ENCODE data around the gene SPIN1. TPM values are rescaled to one million over a fixed set of nuclear protein-coding genes. Genes with fewer than 3 reads are reported as not detected.

The SPIN1 gene
- polyA plus RNA-seq, 3 donors, result 11.0 to 14.0 (median 11.3) TPM

DNA sequence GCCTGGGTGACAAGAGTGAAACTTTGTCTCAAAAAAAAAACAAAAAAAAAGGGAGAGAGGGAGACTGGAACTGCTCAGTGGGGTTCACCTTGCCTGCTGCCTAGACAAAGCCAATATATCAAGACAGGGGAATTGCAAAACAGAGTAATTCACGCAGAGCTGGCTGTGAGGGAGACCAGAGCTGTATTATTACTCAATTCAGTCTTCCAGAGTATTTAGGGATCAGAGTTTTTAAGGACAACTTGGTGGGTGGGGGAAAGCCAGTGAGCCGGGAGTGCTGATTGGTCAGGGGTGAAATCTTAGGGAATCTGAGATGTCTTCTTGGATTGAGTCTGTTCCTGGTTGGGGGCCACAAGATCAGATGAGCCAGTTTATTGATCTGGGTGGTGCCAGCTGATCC is 25.6 kb upstream of the SPIN1 start:
- WGBS (ENCODE audit: insufficient coverage), result 100% methylated on average over 1 of the region's 2 CpGs
- TF ChIP-seq, protein P1, sequence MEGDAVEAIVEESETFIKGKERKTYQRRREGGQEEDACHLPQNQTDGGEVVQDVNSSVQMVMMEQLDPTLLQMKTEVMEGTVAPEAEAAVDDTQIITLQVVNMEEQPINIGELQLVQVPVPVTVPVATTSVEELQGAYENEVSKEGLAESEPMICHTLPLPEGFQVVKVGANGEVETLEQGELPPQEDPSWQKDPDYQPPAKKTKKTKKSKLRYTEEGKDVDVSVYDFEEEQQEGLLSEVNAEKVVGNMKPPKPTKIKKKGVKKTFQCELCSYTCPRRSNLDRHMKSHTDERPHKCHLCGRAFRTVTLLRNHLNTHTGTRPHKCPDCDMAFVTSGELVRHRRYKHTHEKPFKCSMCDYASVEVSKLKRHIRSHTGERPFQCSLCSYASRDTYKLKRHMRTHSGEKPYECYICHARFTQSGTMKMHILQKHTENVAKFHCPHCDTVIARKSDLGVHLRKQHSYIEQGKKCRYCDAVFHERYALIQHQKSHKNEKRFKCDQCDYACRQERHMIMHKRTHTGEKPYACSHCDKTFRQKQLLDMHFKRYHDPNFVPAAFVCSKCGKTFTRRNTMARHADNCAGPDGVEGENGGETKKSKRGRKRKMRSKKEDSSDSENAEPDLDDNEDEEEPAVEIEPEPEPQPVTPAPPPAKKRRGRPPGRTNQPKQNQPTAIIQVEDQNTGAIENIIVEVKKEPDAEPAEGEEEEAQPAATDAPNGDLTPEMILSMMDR (IDR thresholded peaks at IDR 0.05), result no peak
- no peaks in the 10 kb centered on the region for H3K36me3 Mint-ChIP-seq

DNA sequence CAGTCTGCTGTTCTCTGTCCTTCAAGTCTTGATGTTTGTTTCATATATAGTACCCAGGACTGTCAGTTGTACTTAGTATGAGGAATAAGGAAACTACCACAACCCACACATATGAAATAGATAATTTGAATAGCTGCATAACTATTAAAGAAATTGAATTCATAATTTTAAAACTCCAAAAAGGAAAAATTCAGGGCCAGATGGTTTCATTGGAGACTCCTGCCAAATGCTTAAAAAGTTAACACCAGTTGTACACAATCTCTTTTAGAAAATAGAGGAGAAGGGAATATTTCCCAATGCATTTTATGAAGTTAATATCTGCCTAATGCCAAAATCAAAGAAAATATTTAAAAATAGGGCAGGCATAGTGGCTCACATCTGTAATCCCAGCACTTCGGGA is 24.6 kb upstream of the SPIN1 start:
- H3K4me1 Mint-ChIP-seq, result no peaks in the 10 kb centered on the region
- H3K27me3 Mint-ChIP-seq (ENCODE audit: low read depth in 3 of 3), result peaks cover 0 to 4% (median 1%) of the 10 kb centered on the region in 3 donors
- TF ChIP-seq, protein P1 (IDR thresholded peaks at IDR 0.05), result no peak
- Histone ChIP-seq H3K9me3 (replicated peaks in 1 of 2; ENCODE audit: control insufficient read depth in 1 of 2, insufficient read depth in 1 of 2, low read length in 2 of 2) (peaks cover 11 to 15% of the 10 kb centered on the region in 2 donors), H2AFZ (ENCODE audit: insufficient read depth, low read depth, low read length, poor library complexity, severe bottlenecking) (no peak overlapping the region), H4K20me1 (ENCODE audit: insufficient read depth, low read length) (no peaks in the 10 kb centered on the region), H3K4me2 (replicated peaks; ENCODE audit: extremely low read depth, low read length, poor library complexity, severe bottlenecking) (no peak overlapping the region), H3K79me2 (ENCODE audit: insufficient read depth, low read length) (no peaks in the 10 kb centered on the region), H3K4me3 (replicated peaks in 1 of 3; ENCODE audit: low read depth in 2 of 3, low read length in 3 of 3) (no peak overlapping the region), H3K9ac (ENCODE audit: insufficient read depth, low read length, poor library complexity, severe bottlenecking) (no peak overlapping the region), H3K27me3 (ENCODE audit: control insufficient read depth in 2 of 2, insufficient read depth in 2 of 2, low read length in 2 of 2) (no peaks in the 10 kb centered on the region), H3K36me3 (replicated peaks in 1 of 2; ENCODE audit: control insufficient read depth in 1 of 2, insufficient read depth in 2 of 2, low read length in 2 of 2) (no peaks in the 10 kb centered on the region), H3K4me1 (ENCODE audit: control insufficient read depth in 1 of 2, insufficient read depth in 2 of 2, low read length in 2 of 2) (no peaks in the 10 kb centered on the region), H3K27ac (ENCODE audit: low read depth in 1 of 2, low read length in 2 of 2) (no peak overlapping the region)
- intact Hi-C loops (cut with micrococcal nuclease), result no loop called here
- no peak for DNase-seq
- peaks cover 16 to 29% (median 23%) of the 10 kb centered on the region in 7 donors for H3K9me3 Mint-ChIP-seq
- H3K36me3 Mint-ChIP-seq, result peaks cover 0 to 3% of the 10 kb centered on the region in 2 donors
- no peak overlapping the region for H3K4me3 Mint-ChIP-seq
- no CpG with 5 or more reads among the region's 1 CpG for WGBS (ENCODE audit: insufficient coverage)
- no peak overlapping the region for H3K27ac Mint-ChIP-seq

More for the DNA sequence above, 25.6 kb upstream of the SPIN1 start:
- Histone ChIP-seq H2AFZ (ENCODE audit: insufficient read depth, low read depth, low read length, poor library complexity, severe bottlenecking) (no peak overlapping the region), H4K20me1 (ENCODE audit: insufficient read depth, low read length) (no peaks in the 10 kb centered on the region), H3K36me3 (replicated peaks in 1 of 2; ENCODE audit: control insufficient read depth in 1 of 2, insufficient read depth in 2 of 2, low read length in 2 of 2) (no peaks in the 10 kb centered on the region), H3K9me3 (replicated peaks in 1 of 2; ENCODE audit: control insufficient read depth in 1 of 2, insufficient read depth in 1 of 2, low read length in 2 of 2) (peaks cover 6 to 7% of the 10 kb centered on the region in 2 donors), H3K27ac (ENCODE audit: low read depth in 1 of 2, low read length in 2 of 2) (no peak overlapping the region), H3K9ac (ENCODE audit: insufficient read depth, low read length, poor library complexity, severe bottlenecking) (no peak overlapping the region), H3K4me2 (replicated peaks; ENCODE audit: extremely low read depth, low read length, poor library complexity, severe bottlenecking) (no peak overlapping the region), H3K4me3 (replicated peaks in 1 of 3; ENCODE audit: low read depth in 2 of 3, low read length in 3 of 3) (no peak overlapping the region), H3K4me1 (ENCODE audit: control insufficient read depth in 1 of 2, insufficient read depth in 2 of 2, low read length in 2 of 2) (no peaks in the 10 kb centered on the region), H3K79me2 (ENCODE audit: insufficient read depth, low read length) (no peaks in the 10 kb centered on the region), H3K27me3 (ENCODE audit: control insufficient read depth in 2 of 2, insufficient read depth in 2 of 2, low read length in 2 of 2) (no peaks in the 10 kb centered on the region)
- intact Hi-C loops (cut with micrococcal nuclease), result no loop called here
- H3K27me3 Mint-ChIP-seq (ENCODE audit: low read depth in 3 of 3), result peaks cover 1 to 4% (median 2%) of the 10 kb centered on the region in 3 donors
- H3K4me3 Mint-ChIP-seq, result no peak overlapping the region
- H3K9me3 Mint-ChIP-seq, result peaks cover 14 to 29% (median 21%) of the 10 kb centered on the region in 7 donors
- no peaks in the 10 kb centered on the region for H3K4me1 Mint-ChIP-seq
- no peak overlapping the region for H3K27ac Mint-ChIP-seq
- no peak for DNase-seq

All from CD14-positive monocyte (primary cell).